ENCODE results near the gene LAPTM4A.
"Not testable (repeated sequence)": the region's sequence is repeated elsewhere in the genome, so short reads cannot be mapped to it uniquely, and the experiment has no call there.

LAPTM4A gene

GRCh38 chr2:20074901-20075300 is 23.5 kb upstream of the LAPTM4A start:
- no peak for DNase-seq

- not testable (repeated sequence) for DNase-seq
Measured at GRCh38 chr2:20074046-20074648, 22.7 kb upstream of the LAPTM4A start.

- no peak for DNase-seq
Measured at GRCh38 chr2:20073460-20073859, 22.0 kb upstream of the LAPTM4A start.

- DNase-seq, result no peak
Measured at GRCh38 chr2:20072436-20073158, 21.2 kb upstream of the LAPTM4A start.

- DNase-seq, result no peak
Measured at GRCh38 chr2:20071397-20072383, 20.3 kb upstream of the LAPTM4A start.

- no peak for DNase-seq
Measured at GRCh38 chr2:20069756-20070155, 18.3 kb upstream of the LAPTM4A start.

- DNase-seq, result no peak
Measured at GRCh38 chr2:20067992-20068584, 16.7 kb upstream of the LAPTM4A start.

- no peak for DNase-seq
Measured at GRCh38 chr2:20065885-20066602, 14.6 kb upstream of the LAPTM4A start.

- DNase-seq, result no peak
Measured at GRCh38 chr2:20064841-20065240, 13.4 kb upstream of the LAPTM4A start.

GRCh38 chr2:20064421-20064820 is 13.0 kb upstream of the LAPTM4A start:
- DNase-seq, result no peak

- DNase-seq, result no peak
Measured at GRCh38 chr2:20062615-20063545, 11.5 kb upstream of the LAPTM4A start.

GRCh38 chr2:20061940-20062339 is 10.5 kb upstream of the LAPTM4A start:
- DNase-seq, result no peak

- no peak for DNase-seq
Measured at GRCh38 chr2:20061476-20061875, 10.0 kb upstream of the LAPTM4A start.

- DNase-seq, result no peak
Measured at GRCh38 chr2:20060106-20060505, 8.7 kb upstream of the LAPTM4A start.

GRCh38 chr2:20057268-20057667 is 5.8 kb upstream of the LAPTM4A start:
- DNase-seq, result no peak

GRCh38 chr2:20054931-20055330 is 3.5 kb upstream of the LAPTM4A start:
- no peak for DNase-seq

GRCh38 chr2:20054119-20054518 is 2.7 kb upstream of the LAPTM4A start:
- no peak for DNase-seq

GRCh38 chr2:20052861-20053281 is 1.4 kb upstream of the LAPTM4A start:
- no peak for DNase-seq

- DNase-seq, result no peak
Measured at GRCh38 chr2:20052229-20052851, 912 bp upstream of the LAPTM4A start.

GRCh38 chr2:20050646-20051531 is 539 bp downstream of the LAPTM4A start:
- DNase-seq, result peak; percentile 61

All from midbrain (tissue), 1 donor.